ACHN (cell line): ENCODE data around the gene ZNF432.
A peak's percentile ranks its signal among the peaks of the same experiment; 100 is the strongest.
"Not testable (repeated sequence)": the region's sequence is repeated elsewhere in the genome, so short reads cannot be mapped to it uniquely, and the experiment has no call there.

Source experiments
- DNase-seq: peaks from one replicate; pipeline ENCODE4 v3.0.0-alpha.2; 2015
- in situ Hi-C: cut with HindIII; loops from 2 replicates; pipeline ENCODE4 v1.10.0; 2017; ENCODE audit warnings: low sequenced_read_pairs, low pct_ligation_motif_present, low pct_unique_long_range_greater_than_20kb

Gene ZNF432

GRCh38 chr19:52048555-52049501 is at the start of gene ZNF432:
Gene ZNF432 (minus strand): TSS chr19:52048838. CDS start chr19:52046868, 1,970 bp downstream.
- in situ Hi-C loops = no loop called here
- DNase-seq = peak; percentile 57

- in situ Hi-C loops, DNase-seq: not testable (repeated sequence)
These were observed 47.8 kb upstream of the ZNF432 start for GRCh38 chr19:52096416-52096815.

GRCh38 chr19:52095172-52096014 is 46.8 kb upstream of the ZNF432 start, which contains the start of gene ZNF841:
Gene ZNF841 (minus strand): TSS chr19:52095765. CDS start chr19:52084801, 10,964 bp downstream.
- in situ Hi-C loops = no loop called here
- DNase-seq = peak; percentile 86

DNA sequence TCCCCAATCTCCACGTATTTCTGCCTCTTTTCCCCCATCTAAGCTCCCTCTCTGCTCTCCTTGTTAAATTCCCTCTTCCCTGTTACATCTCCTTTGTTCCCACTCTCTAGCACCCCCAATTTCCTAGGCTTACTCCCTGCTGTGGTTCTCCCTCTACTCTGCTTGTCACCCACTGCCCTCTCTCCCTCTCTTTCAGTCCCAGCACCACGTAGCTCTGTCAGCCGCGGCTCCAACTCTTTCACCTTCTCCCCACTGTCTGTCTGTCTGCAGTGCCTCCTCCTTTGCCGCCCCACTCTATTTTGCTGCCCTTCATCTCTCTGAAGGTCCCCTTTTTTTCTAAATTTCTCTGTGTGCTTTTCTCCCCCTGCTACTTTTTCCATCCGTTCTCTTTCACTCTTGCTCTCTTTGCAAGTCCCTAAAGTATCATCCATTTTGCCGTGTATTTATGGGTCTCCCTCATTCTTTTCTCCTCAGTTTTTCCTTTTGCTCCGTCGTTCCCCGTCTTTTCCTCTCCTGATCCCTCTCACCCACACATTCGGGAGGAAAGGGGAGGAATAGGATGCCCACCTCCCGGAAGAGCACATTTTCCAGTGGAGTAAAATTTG is 46.0 kb upstream of the ZNF432 start:
- in situ Hi-C loops = no loop called here
- DNase-seq = no peak

DNA sequence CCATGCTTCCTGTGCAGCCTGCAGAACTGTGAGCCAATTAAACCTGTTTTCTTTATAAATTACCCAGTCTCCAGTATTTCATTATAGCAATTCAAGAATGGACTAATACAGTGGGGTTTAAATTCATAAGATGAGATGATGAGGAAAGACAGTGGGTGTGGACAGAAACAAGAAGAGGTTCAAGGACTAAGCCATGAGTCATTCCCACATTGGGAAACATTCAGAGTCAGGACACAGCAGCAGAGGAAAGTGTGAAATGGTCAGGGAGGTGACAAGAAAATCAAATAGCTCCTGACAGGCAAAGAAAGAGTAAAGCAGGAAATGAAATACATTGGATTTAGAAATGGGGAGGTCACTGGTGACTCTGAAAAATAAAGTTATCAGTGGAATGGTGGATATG is 37.8 kb upstream of the ZNF432 start:
- DNase-seq = no peak
- in situ Hi-C loops = no loop called here

- no peak for DNase-seq
- in situ Hi-C loops = no loop called here
These were observed 21.9 kb upstream of the ZNF432 start for GRCh38 chr19:52070496-52070895.

GRCh38 chr19:52069653-52070052 is 21.0 kb upstream of the ZNF432 start:
- in situ Hi-C loops = no loop called here
- no peak for DNase-seq

- no peak for DNase-seq
These were observed 17.7 kb upstream of the ZNF432 start for GRCh38 chr19:52066258-52066863.

DNA sequence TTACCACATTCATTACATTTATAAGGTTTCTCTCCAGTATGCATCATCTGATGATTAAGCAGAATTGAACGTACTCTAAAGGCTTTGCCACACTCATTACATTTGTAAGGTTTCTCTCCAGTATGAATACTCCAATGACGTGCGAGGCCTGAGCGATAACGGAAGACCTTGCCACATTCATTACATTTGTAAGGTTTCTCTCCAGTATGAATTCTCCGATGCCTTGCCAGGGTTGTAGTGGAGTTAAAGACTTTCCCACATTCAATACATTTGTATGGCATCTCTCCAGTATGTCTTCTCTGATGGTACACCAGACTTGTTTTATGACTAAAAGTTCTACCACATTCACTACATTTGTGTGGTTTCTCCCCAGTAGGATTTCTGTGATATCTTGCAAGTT is 16.8 kb upstream of the ZNF432 start:
- DNase-seq = no peak
- in situ Hi-C loops = no loop called here

More at GRCh38 chr19:52066258-52066863, 17.7 kb upstream of the ZNF432 start:
- in situ Hi-C loops = no loop called here

GRCh38 chr19:52056480-52056879 is 7.8 kb upstream of the ZNF432 start:
- not testable (repeated sequence) for DNase-seq

DNA sequence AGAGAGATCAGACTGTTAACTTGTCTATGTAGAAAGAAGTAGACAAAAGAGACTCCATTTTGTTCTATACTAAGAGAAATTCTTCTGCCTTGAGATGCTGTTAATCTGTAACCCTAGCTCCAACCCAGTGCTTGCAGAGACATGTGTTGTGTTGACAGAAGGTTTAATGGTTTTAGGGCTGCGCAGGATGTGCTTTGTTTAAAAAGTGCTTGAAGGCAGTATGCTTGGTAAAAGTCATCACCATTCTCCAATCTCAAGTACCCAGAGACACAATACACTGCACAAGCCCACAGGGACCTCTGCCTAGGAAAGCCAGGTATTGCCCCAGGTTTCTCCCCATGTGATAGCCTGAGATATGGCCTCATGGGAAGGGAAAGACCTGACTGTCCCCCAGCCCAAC is 3.1 kb upstream of the ZNF432 start:
- DNase-seq, in situ Hi-C loops: not testable (repeated sequence)

More at GRCh38 chr19:52056480-52056879, 7.8 kb upstream of the ZNF432 start:
- in situ Hi-C loops = not testable (repeated sequence)

GRCh38 chr19:52039169-52039568 is 9.5 kb downstream of the ZNF432 start:
- in situ Hi-C loops = no loop called here
- no peak for DNase-seq

GRCh38 chr19:52034051-52034728 is 14.4 kb downstream of the ZNF432 start:
- in situ Hi-C loops = no loop called here

GRCh38 chr19:52028780-52029123 is 19.9 kb downstream of the ZNF432 start:
- DNase-seq = no peak

More at GRCh38 chr19:52034051-52034728, 14.4 kb downstream of the ZNF432 start:
- no peak for DNase-seq

DNA sequence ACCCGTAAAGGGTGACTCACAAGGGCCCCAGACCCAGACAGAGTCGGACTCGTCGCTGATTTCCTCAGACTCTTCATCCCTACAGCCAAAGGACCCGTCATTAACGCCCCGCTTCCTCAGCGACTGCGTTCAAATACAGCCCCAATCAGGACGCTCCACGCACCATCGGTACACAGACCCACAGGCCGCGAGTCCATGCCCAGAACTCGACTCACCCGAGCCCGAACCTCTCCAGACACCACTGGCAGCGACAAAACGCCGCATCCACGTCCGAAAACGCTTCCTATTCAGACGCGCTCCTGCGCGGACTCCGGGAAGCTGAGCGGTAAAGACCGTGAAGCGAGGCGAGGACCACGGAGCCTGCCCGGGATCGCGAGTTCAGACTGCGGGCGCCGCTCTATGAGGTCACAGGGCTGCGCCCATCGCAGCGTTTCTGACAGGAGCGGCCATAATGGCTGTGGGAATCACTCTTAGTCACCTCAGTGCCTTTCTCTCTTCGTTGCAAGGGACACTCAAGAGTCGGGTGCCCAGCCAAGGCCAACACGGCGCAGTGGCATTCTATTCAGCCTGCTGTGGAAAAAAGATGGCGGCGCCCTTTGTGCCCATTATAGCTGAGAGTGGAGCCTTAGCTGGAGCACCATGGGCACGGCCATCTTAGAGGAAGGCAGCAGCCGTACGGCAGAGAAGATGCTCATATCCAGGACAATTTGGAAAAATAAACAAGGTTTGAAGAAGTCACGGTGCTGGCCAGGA is 20.4 kb downstream of the ZNF432 start, which contains the start of gene ZNF614:
ZNF614 (minus strand) TSS at position 353 of the 753 bp plus-strand sequence. CDS start 2,634 bp downstream, outside the sequence.
- in situ Hi-C loops = no loop called here
- DNase-seq = peak; percentile 82

More at GRCh38 chr19:52028780-52029123, 19.9 kb downstream of the ZNF432 start:
- in situ Hi-C loops = no loop called here

- in situ Hi-C loops, DNase-seq: not testable (repeated sequence)
These were observed 22.2 kb downstream of the ZNF432 start for GRCh38 chr19:52026255-52026990.
